Mesenchymal stem cell (in vitro differentiated cells and primary cell): ENCODE measurements around the gene TP73.

Source experiments
- DNase-seq: peaks from one replicate; pipeline ENCODE4 v3.0.0-alpha.2; 2013
- H2AFZ ChIP-seq: one replicate; pipeline ENCODE4 v1.6.1; 2013; ENCODE audit warnings: low read depth, mild to moderate bottlenecking, control low read depth, inconsistent platforms, low read length, moderate library complexity
- H2AK5ac ChIP-seq: 2 replicates; pipeline ENCODE4 v1.6.1; 2013; ENCODE audit warnings: low read length, moderate library complexity, mild to moderate bottlenecking, inconsistent platforms; ENCODE audit not compliant: severe bottlenecking
- H2BK120ac ChIP-seq: one replicate; pipeline ENCODE4 v1.6.1; 2013; ENCODE audit warnings: low read depth, mild to moderate bottlenecking, inconsistent platforms, low read length, moderate library complexity
- H2BK12ac ChIP-seq, 2 experiments: one replicate each; pipeline ENCODE4 v1.6.1; 2013; ENCODE audit warnings: inconsistent platforms in 2 of 2, low read length in 2 of 2, mild to moderate bottlenecking in 2 of 2, moderate library complexity in 2 of 2, control low read depth in 1 of 2
- H2BK15ac ChIP-seq: one replicate; pipeline ENCODE4 v1.6.1; 2013; ENCODE audit warnings: mild to moderate bottlenecking, low read depth, inconsistent platforms; ENCODE audit not compliant: poor library complexity, severe bottlenecking
- H2BK5ac ChIP-seq: 2 replicates; pipeline ENCODE4 v1.6.1; 2013; ENCODE audit warnings: low read depth, mild to moderate bottlenecking, low read length, control low read depth, inconsistent platforms; ENCODE audit not compliant: poor library complexity, severe bottlenecking
- H3K14ac ChIP-seq, 2 experiments: one replicate each; pipeline ENCODE4 v1.6.1; 2013; ENCODE audit warnings: inconsistent platforms in 2 of 2, low read length in 2 of 2, control low read depth in 1 of 2, mild to moderate bottlenecking in 1 of 2, moderate library complexity in 1 of 2
- H3K18ac ChIP-seq, 2 experiments: one replicate each; pipeline ENCODE4 v1.6.1; 2013; ENCODE audit warnings: inconsistent platforms in 2 of 2, low read length in 2 of 2, control low read depth in 1 of 2, low read depth in 1 of 2, mild to moderate bottlenecking in 1 of 2
- H3K23ac ChIP-seq, 2 experiments: one replicate each; pipeline ENCODE4 v1.6.1; 2013; ENCODE audit warnings: inconsistent platforms in 2 of 2, low read length in 2 of 2, mild to moderate bottlenecking in 2 of 2, moderate library complexity in 2 of 2, control low read depth in 1 of 2
- H3K27ac ChIP-seq: 2 replicates; pipeline ENCODE4 v1.5.1; 2013; ENCODE audit warnings: mild to moderate bottlenecking, moderate library complexity, low read length, control low read depth, inconsistent platforms; ENCODE audit not compliant: poor library complexity, severe bottlenecking
- H3K27me3 ChIP-seq, 2 experiments: 2 replicates each; pipeline versions ENCODE4 v1.6.1 to v1.7.0; 2013; ENCODE audit warnings: low read length in 2 of 2, mild to moderate bottlenecking in 2 of 2, moderate library complexity in 2 of 2, control low read depth in 1 of 2, inconsistent platforms in 1 of 2; ENCODE audit not compliant: control insufficient read depth in 1 of 2, insufficient read depth in 1 of 2
- H3K36me3 ChIP-seq, 2 experiments: 2 replicates each; pipeline versions ENCODE4 v1.6.1 to v1.7.0; 2013; ENCODE audit warnings: low read length in 2 of 2, control low read depth in 1 of 2, inconsistent platforms in 1 of 2, low read depth in 1 of 2, mild to moderate bottlenecking in 1 of 2; ENCODE audit not compliant: insufficient read depth in 2 of 2, control insufficient read depth in 1 of 2
- H3K4ac ChIP-seq, 2 experiments: one replicate each; pipeline ENCODE4 v1.6.1; 2013; ENCODE audit warnings: inconsistent platforms in 2 of 2, low read length in 2 of 2, mild to moderate bottlenecking in 2 of 2, moderate library complexity in 2 of 2, control low read depth in 1 of 2, low read depth in 1 of 2
- H3K4me1 ChIP-seq: 2 replicates; pipeline ENCODE4 v1.6.1; 2013; ENCODE audit warnings: low read depth, low read length, control low read depth; ENCODE audit not compliant: control insufficient read depth, insufficient read depth
- H3K4me2 ChIP-seq: 2 replicates; pipeline ENCODE4 v1.6.1; 2013; ENCODE audit warnings: low read length, mild to moderate bottlenecking, inconsistent platforms; ENCODE audit not compliant: poor library complexity, severe bottlenecking
- H3K4me3 ChIP-seq, 2 experiments: 2 replicates each; pipeline versions ENCODE4 v1.5.1 to v1.7.0; 2013; ENCODE audit warnings: low read length in 2 of 2, mild to moderate bottlenecking in 2 of 2, control low read depth in 1 of 2, low read depth in 1 of 2; ENCODE audit not compliant: insufficient read depth in 1 of 2
- H3K79me1 ChIP-seq: replicated peaks from 2 replicates; pipeline ENCODE4 v1.6.1; 2013; ENCODE audit warnings: mild to moderate bottlenecking, control low read depth, low read length, inconsistent platforms; ENCODE audit not compliant: poor library complexity, severe bottlenecking
- H3K9ac ChIP-seq: 2 replicates; pipeline ENCODE4 v1.7.0; 2013; ENCODE audit warnings: mild to moderate bottlenecking, low read length, moderate library complexity
- H3K9me3 ChIP-seq: 2 replicates; pipeline ENCODE4 v1.7.0; 2013; ENCODE audit warnings: mild to moderate bottlenecking, low read length; ENCODE audit not compliant: control insufficient read depth
- H4K8ac ChIP-seq: one replicate; pipeline ENCODE4 v1.6.1; 2013; ENCODE audit warnings: inconsistent platforms, mild to moderate bottlenecking, low read length, moderate library complexity
- H4K91ac ChIP-seq: one replicate; pipeline ENCODE4 v1.6.1; 2013; ENCODE audit warnings: mild to moderate bottlenecking, low read length, inconsistent platforms
- WGBS: methylation state at CpG from one replicate; pipeline ENCODE4 v1.1.7; 2013; ENCODE audit warnings: mixed read lengths; 5-methylcytosine and 5-hydroxymethylcytosine counted together

The TP73 gene

DNA sequence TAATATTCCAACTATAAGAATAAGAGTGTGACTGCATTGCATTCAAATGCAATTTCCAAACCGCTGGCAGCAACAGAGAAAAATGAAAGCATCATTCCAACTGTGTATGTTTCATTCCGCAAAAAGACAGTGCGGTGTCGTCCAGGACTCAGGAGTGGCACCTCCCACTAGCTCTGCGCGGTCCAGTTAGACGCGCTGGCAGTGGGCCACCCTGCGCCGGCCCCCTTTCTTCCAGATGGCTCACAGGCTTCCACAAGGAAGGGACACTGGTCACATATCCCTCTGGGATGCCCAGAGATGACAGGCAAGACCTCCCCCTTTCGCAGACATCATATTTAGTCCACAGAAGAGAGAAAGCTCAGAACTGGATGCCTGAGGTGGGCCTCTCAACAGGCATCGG is 14.3 kb upstream of the TP73 start:
- Histone ChIP-seq H2BK120ac (no peak overlapping the region), H2BK5ac (no peak overlapping the region), H2AK5ac (no peak overlapping the region), H3K23ac (no peak overlapping the region), H4K91ac (no peak overlapping the region), H3K9me3 (no peaks in the 10 kb centered on the region), H3K27ac (no peak overlapping the region), H3K14ac (no peak overlapping the region), H3K9ac (no peak overlapping the region), H2AFZ (no peak overlapping the region), H3K4ac (no peak overlapping the region), H2BK15ac (no peak overlapping the region), H3K4me2 (no peak overlapping the region), H3K36me3 (peaks cover 77 to 84% of the 10 kb centered on the region in 2 experiments), H2BK12ac (no peak overlapping the region), H3K18ac (no peak overlapping the region), H3K4me3 (no peak overlapping the region), H3K79me1 (peaks cover 10% of the 10 kb centered on the region), H3K4me1 (peaks cover 1% of the 10 kb centered on the region), H4K8ac (no peak overlapping the region), H3K27me3 (no peaks in the 10 kb centered on the region)
- DNase-seq = no peak
- WGBS = 94% methylated on average over 12 of the region's 12 CpGs

DNA sequence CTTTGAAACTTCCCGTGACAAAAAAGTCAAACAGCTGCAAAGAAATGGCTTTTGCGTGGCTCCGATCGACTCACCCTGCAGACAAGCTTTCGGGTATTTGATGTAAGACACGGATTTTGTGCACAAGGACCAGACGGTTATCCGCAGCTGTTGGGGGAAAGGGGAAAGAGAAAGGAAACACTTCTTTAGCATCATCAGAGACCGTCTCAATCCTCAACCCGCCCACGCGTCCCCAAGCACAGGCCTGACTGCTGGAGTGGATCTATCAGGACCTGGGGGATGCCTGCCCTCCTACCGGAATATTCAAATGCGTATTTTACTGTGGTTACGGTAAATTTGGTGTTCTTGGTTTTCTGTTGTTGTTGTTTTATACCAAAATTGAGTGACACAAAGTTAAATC is 13.6 kb upstream of the TP73 start:
- Histone ChIP-seq H2BK120ac (no peak overlapping the region), H3K4me1 (peaks cover 1% of the 10 kb centered on the region), H2BK15ac (no peak overlapping the region), H3K79me1 (peaks cover 12% of the 10 kb centered on the region), H3K9me3 (no peaks in the 10 kb centered on the region), H3K27me3 (no peaks in the 10 kb centered on the region), H3K36me3 (peaks cover 70 to 81% of the 10 kb centered on the region in 2 experiments), H3K9ac (no peak overlapping the region), H3K27ac (no peak overlapping the region), H3K14ac (no peak overlapping the region), H3K4me2 (no peak overlapping the region), H2BK12ac (no peak overlapping the region), H2AFZ (no peak overlapping the region), H3K18ac (no peak overlapping the region), H3K4ac (no peak overlapping the region), H3K23ac (no peak overlapping the region), H2AK5ac (no peak overlapping the region), H4K91ac (no peak overlapping the region), H3K4me3 (no peak overlapping the region), H2BK5ac (no peak overlapping the region), H4K8ac (no peak overlapping the region)
- no peak for DNase-seq
- 96% methylated on average over 15 of the region's 15 CpGs for WGBS

DNA sequence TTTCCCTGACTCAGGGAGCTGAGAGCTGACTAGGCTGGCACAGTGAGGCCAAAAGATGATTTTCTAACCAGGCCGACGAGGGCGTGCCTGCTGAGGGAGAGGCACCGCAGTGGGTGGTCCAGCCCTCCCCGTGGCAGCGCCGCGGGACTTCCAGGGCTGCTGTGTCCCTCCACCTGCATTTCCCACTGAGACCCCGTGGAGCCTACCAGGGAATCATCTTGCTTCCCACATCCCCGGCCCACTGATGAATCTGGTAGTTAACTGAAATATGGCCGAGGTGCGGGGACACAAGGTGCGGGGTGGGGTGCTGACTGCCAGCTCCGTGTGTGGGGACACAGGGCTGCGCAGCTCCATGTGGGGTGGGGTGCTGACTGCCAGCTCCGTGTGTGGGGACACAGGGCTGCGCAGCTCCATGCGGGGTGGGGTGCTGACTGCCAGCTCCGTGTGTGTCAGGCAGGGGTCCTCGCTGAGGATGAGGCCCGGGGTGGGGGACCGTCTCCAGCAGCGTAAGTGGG is 12.9 kb upstream of the TP73 start:
- H3K36me3 ChIP-seq = peaks cover 64 to 77% of the 10 kb centered on the region in 2 experiments
- H3K27ac ChIP-seq = no peak overlapping the region
- H2AK5ac ChIP-seq = no peak overlapping the region
- H3K4me3 ChIP-seq = no peak overlapping the region
- H3K4me1 ChIP-seq = peaks cover 1% of the 10 kb centered on the region
- no peak for DNase-seq
- H3K18ac ChIP-seq = no peak overlapping the region
- H4K8ac ChIP-seq = no peak overlapping the region
- H3K9ac ChIP-seq = no peak overlapping the region
- H2BK5ac ChIP-seq = no peak overlapping the region
- WGBS = 91% methylated on average over 23 of the region's 23 CpGs
- H3K4me2 ChIP-seq = no peak overlapping the region
- H3K9me3 ChIP-seq = no peaks in the 10 kb centered on the region
- H2BK12ac ChIP-seq = peak overlapping the region in 1 of 2 experiments; percentile 30
- H2AFZ ChIP-seq = no peak overlapping the region
- H4K91ac ChIP-seq = no peak overlapping the region
- no peak overlapping the region for H3K23ac ChIP-seq
- no peak overlapping the region for H3K4ac ChIP-seq
- no peak overlapping the region for H2BK15ac ChIP-seq
- H3K27me3 ChIP-seq = no peaks in the 10 kb centered on the region
- H3K14ac ChIP-seq = no peak overlapping the region
- no peak overlapping the region for H2BK120ac ChIP-seq
- peaks cover 12% of the 10 kb centered on the region for H3K79me1 ChIP-seq

DNA sequence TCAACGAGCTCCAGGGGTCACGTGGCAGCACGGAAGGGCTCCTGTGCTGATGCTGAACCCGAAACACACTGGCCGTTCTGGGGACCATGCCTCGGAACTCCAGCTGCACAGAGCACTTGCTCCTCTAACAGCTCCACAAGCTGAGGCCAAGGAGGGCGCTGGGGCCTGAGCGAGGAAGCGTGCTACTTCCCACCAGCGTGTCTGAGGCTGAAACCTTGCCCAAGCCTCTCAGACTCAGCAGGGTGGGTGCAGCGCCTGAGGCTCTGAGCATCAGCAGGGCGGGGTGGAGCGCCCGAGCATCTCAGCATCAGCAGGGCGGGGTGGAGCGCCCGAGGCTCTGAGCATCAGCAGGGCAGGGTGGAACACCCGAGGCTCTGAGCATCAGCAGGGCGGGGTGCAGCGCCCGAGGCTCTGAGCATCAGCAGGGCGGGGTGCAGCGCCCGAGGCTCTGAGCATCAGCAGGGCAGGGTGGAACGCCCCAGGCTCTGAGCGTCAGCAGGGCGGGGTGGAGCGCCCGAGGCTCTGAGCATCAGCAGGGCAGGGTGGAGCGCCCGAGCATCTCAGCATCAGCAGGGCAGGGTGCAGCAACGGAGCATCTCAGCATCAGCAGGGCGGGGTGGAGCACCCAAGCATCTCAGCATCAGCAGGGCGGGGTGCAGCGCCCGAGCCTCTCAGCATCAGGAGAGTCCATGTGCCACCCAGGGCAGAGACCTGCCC is 12.0 kb upstream of the TP73 start:
- Histone ChIP-seq H4K8ac (no peak overlapping the region), H2BK5ac (no peak overlapping the region), H3K14ac (no peak overlapping the region), H3K79me1 (peaks cover 15% of the 10 kb centered on the region), H3K4ac (no peak overlapping the region), H3K4me3 (no peak overlapping the region), H3K4me2 (no peak overlapping the region), H3K27ac (no peak overlapping the region), H2BK12ac (no peak overlapping the region), H3K9ac (no peak overlapping the region), H3K9me3 (no peaks in the 10 kb centered on the region), H2AK5ac (no peak overlapping the region), H2BK120ac (no peak overlapping the region), H3K27me3 (no peaks in the 10 kb centered on the region), H3K4me1 (peaks cover 1% of the 10 kb centered on the region), H3K23ac (no peak overlapping the region), H2AFZ (no peak overlapping the region), H2BK15ac (no peak overlapping the region), H4K91ac (no peak overlapping the region), H3K36me3 (peaks cover 63 to 74% of the 10 kb centered on the region in 2 experiments), H3K18ac (no peak overlapping the region)
- DNase-seq = no peak
- 94% methylated on average over 36 of the region's 36 CpGs for WGBS
